Skeletal muscle tissue (tissue), 4 donors: ENCODE results near the gene BMF. TPM values are rescaled to one million over a fixed set of nuclear protein-coding genes. Genes with fewer than 3 reads are reported as not detected.
"Not testable (repeated sequence)": the region's sequence is repeated elsewhere in the genome, so short reads cannot be mapped to it uniquely, and the experiment has no call there.

Experiments
- H3K27ac ChIP-seq: one replicate; pipeline ENCODE4 v1.7.0; 2013; ENCODE audit warnings: mild to moderate bottlenecking, low read depth, low read length, inconsistent platforms
- H3K27me3 ChIP-seq, 3 donors: one replicate each; pipeline ENCODE4 v1.7.0; 2013; ENCODE audit warnings: low read length in 3 of 3; ENCODE audit not compliant: control insufficient read depth in 3 of 3, insufficient read depth in 3 of 3
- H3K36me3 ChIP-seq, 3 donors: one replicate each; pipeline ENCODE4 v1.7.0; 2013; ENCODE audit warnings: low read length in 3 of 3; ENCODE audit not compliant: control insufficient read depth in 3 of 3, insufficient read depth in 3 of 3
- H3K4me1 ChIP-seq, 3 donors: one replicate each; pipeline ENCODE4 v1.7.0; 2013; ENCODE audit warnings: low read length in 3 of 3, mild to moderate bottlenecking in 3 of 3; ENCODE audit not compliant: control insufficient read depth in 3 of 3, insufficient read depth in 3 of 3
- H3K4me3 ChIP-seq, 3 donors: one replicate each; pipeline ENCODE4 v1.7.0; 2013; ENCODE audit warnings: low read length in 3 of 3
- H3K9ac ChIP-seq, 3 donors: one replicate each; pipeline ENCODE4 v1.7.0; 2013; ENCODE audit warnings: low read length in 3 of 3, mild to moderate bottlenecking in 3 of 3, moderate library complexity in 2 of 3, low read depth in 1 of 3
- H3K9me3 ChIP-seq, 3 donors: one replicate each; pipeline ENCODE4 v1.7.0; 2013; ENCODE audit warnings: low read length in 3 of 3; ENCODE audit not compliant: control insufficient read depth in 3 of 3
- total RNA-seq: library from RNA; depleted of rRNA; stranded (reverse); fragments of >200 nt; gene quantifications from one replicate; pipeline ENCODE4 v1.2.3, GENCODE V29; 2014
- donor health status: Osteomylitis.

BMF gene
- total RNA-seq, 1 donor from 2014 or later = 8.4 TPM

- Histone ChIP-seq H3K27ac (no peak overlapping the region), H3K9ac (no peak overlapping the region), H3K4me3 (no peak overlapping the region), H3K4me1 (peaks cover 18 to 24% (median 21%) of the 10 kb centered on the region in 3 donors), H3K27me3 (no peaks in the 10 kb centered on the region), H3K9me3 (no peaks in the 10 kb centered on the region), H3K36me3 (no peaks in the 10 kb centered on the region)
These were observed 29.2 kb downstream of the BMF start for GRCh38 chr15:40079456-40079855.

GRCh38 chr15:40075298-40076044 lies 33.2 kb downstream of the BMF start:
- H3K4me3 ChIP-seq = no peak overlapping the region
- no peak overlapping the region for H3K9ac ChIP-seq
- H3K9me3 ChIP-seq = no peaks in the 10 kb centered on the region
- H3K27me3 ChIP-seq = no peaks in the 10 kb centered on the region
- H3K27ac ChIP-seq = no peak overlapping the region
- peaks cover 3 to 8% (median 6%) of the 10 kb centered on the region in 3 donors for H3K4me1 ChIP-seq
- no peaks in the 10 kb centered on the region for H3K36me3 ChIP-seq

GRCh38 chr15:40074656-40075055 lies 34.0 kb downstream of the BMF start:
- not testable (repeated sequence) for H3K27me3 ChIP-seq, H3K36me3 ChIP-seq, H3K4me3 ChIP-seq, H3K9me3 ChIP-seq, H3K9ac ChIP-seq, H3K27ac ChIP-seq
- peaks cover 3 to 13% (median 9%) of the 10 kb centered on the region in 3 donors for H3K4me1 ChIP-seq

GRCh38 chr15:40073716-40074490 lies 34.8 kb downstream of the BMF start:
- not testable (repeated sequence) for H3K27me3 ChIP-seq, H3K9me3 ChIP-seq, H3K36me3 ChIP-seq, H3K27ac ChIP-seq, H3K9ac ChIP-seq, H3K4me3 ChIP-seq
- H3K4me1 ChIP-seq = peaks cover 9 to 19% (median 14%) of the 10 kb centered on the region in 3 donors

- H3K9me3 ChIP-seq = no peaks in the 10 kb centered on the region
- no peaks in the 10 kb centered on the region for H3K36me3 ChIP-seq
- H3K27ac ChIP-seq = no peak overlapping the region
- H3K4me1 ChIP-seq = peaks cover 9 to 25% (median 17%) of the 10 kb centered on the region in 3 donors
- peak overlapping the region in 1 of 3 donors; percentile 16 for H3K9ac ChIP-seq
- H3K27me3 ChIP-seq = no peaks in the 10 kb centered on the region
- no peak overlapping the region for H3K4me3 ChIP-seq
These were observed 36.3 kb downstream of the BMF start for GRCh38 chr15:40072216-40072990.

GRCh38 chr15:40070608-40071218 lies 38.0 kb downstream of the BMF start:
- Histone ChIP-seq H3K9me3 (no peaks in the 10 kb centered on the region), H3K4me3 (no peak overlapping the region), H3K4me1 (peaks cover 9 to 25% (median 17%) of the 10 kb centered on the region in 3 donors), H3K27ac (no peak overlapping the region), H3K36me3 (no peaks in the 10 kb centered on the region), H3K9ac (no peak overlapping the region), H3K27me3 (no peaks in the 10 kb centered on the region)

GRCh38 chr15:40070166-40070557 lies 38.5 kb downstream of the BMF start:
- H3K27ac ChIP-seq = peak overlapping the region; percentile 89
- peaks cover 9 to 25% (median 19%) of the 10 kb centered on the region in 3 donors for H3K4me1 ChIP-seq

GRCh38 chr15:40069178-40070165 lies 39.2 kb downstream of the BMF start:
- Histone ChIP-seq H3K9ac (peak overlapping the region; percentile 40 to 77 (median 65)), H3K36me3 (peaks cover 0 to 2% (median 0%) of the 10 kb centered on the region in 3 donors), H3K4me3 (peak overlapping the region in 1 of 3 donors; percentile 29), H3K27me3 (no peaks in the 10 kb centered on the region), H3K27ac (peak overlapping the region; percentile 89), H3K4me1 (peaks cover 14 to 30% (median 24%) of the 10 kb centered on the region in 3 donors), H3K9me3 (no peaks in the 10 kb centered on the region)

More at GRCh38 chr15:40070166-40070557, 38.5 kb downstream of the BMF start:
- Histone ChIP-seq H3K36me3 (peaks cover 0 to 1% (median 0%) of the 10 kb centered on the region in 3 donors), H3K4me3 (no peak overlapping the region), H3K9ac (peak overlapping the region in 2 of 3 donors; percentile 40 to 77), H3K27me3 (no peaks in the 10 kb centered on the region), H3K9me3 (no peaks in the 10 kb centered on the region)
